CD4-positive, alpha-beta T cell treated with Interleukin-12 subunit alpha and Interleukin-12 subunit beta, for 1 hour (primary cell): ENCODE results near the gene SLC8B1.

Experiments used
- DNase-seq: peaks from one replicate; pipeline ENCODE4 v3.0.0-alpha.2; 2020

The SLC8B1 gene

GRCh38 chr12:113267621-113268020 lies 67.3 kb downstream of the SLC8B1 start:
- DNase-seq = no peak

- no peak for DNase-seq
Observed at GRCh38 chr12:113266106-113266895, 68.6 kb downstream of the SLC8B1 start.

GRCh38 chr12:113263431-113263963 lies 71.4 kb downstream of the SLC8B1 start:
- no peak for DNase-seq

- no peak for DNase-seq
Observed at GRCh38 chr12:113262710-113263109, 72.2 kb downstream of the SLC8B1 start.

- DNase-seq = peak; percentile 15
Observed at GRCh38 chr12:113261847-113262470, 73.0 kb downstream of the SLC8B1 start.

- DNase-seq = no peak
Observed at GRCh38 chr12:113260636-113261300, 74.1 kb downstream of the SLC8B1 start.

GRCh38 chr12:113260127-113260526 lies 74.8 kb downstream of the SLC8B1 start:
- DNase-seq = no peak

- no peak for DNase-seq
Observed at GRCh38 chr12:113257564-113257963, 77.3 kb downstream of the SLC8B1 start.

- DNase-seq = no peak
Observed at GRCh38 chr12:113254298-113254697, 80.6 kb downstream of the SLC8B1 start.

- DNase-seq = no peak
Observed at GRCh38 chr12:113253532-113254285, 81.2 kb downstream of the SLC8B1 start.

- DNase-seq = no peak
Observed at GRCh38 chr12:113252494-113252893, 82.4 kb downstream of the SLC8B1 start.

GRCh38 chr12:113251404-113252070 lies 83.4 kb downstream of the SLC8B1 start:
- DNase-seq = no peak

GRCh38 chr12:113250045-113250444 lies 84.9 kb downstream of the SLC8B1 start:
- no peak for DNase-seq

GRCh38 chr12:113249546-113249945 lies 85.4 kb downstream of the SLC8B1 start:
- DNase-seq = no peak

- no peak for DNase-seq
Observed at GRCh38 chr12:113248842-113249435, 86.0 kb downstream of the SLC8B1 start.
